K562 (cell line): ENCODE data around the gene MDK. TPM values are rescaled to one million over a fixed set of nuclear protein-coding genes. Genes with fewer than 3 reads are reported as not detected.

Experiments
- ATF7 ChIP-seq: fragments of 450-650 bp; IDR thresholded peaks from 2 replicates; pipeline ENCODE4 v1.7.1; 2014; ENCODE audit warnings: mild to moderate bottlenecking, moderate library complexity
- CCNT2 ChIP-seq: IDR thresholded peaks from 2 replicates; pipeline ENCODE4 v1.6.1; 2011; ENCODE audit warnings: borderline replicate concordance, low read depth, mild to moderate bottlenecking, moderate library complexity, mixed read lengths, low read length; ENCODE audit not compliant: insufficient read length; ENCODE audit errors: extremely low read depth
- DACH1 ChIP-seq: fragments of 450-650 bp; IDR thresholded peaks from 2 replicates; pipeline ENCODE4 v1.6.1; 2018; ENCODE audit not compliant: partially characterized antibody
- JUND ChIP-seq, 2 experiments: IDR thresholded peaks; 2 replicates in 1 of 2; 3 replicates in 1 of 2; pipeline ENCODE4 v1.6.1; 2011; ENCODE audit warnings: borderline replicate concordance in 2 of 2, low read depth in 2 of 2, low read length in 2 of 2, improper control_type of control experiment in 1 of 2, missing biosample characterization in 1 of 2, missing genetic modification characterization in 1 of 2, missing genetic modification reagents in 1 of 2
- RNF2 ChIP-seq: sonication (generic); IDR thresholded peaks from 2 replicates; pipeline ENCODE4 v1.6.1; 2016
- SMARCE1 ChIP-seq: fragments of 450-650 bp; IDR thresholded peaks from 2 replicates; pipeline ENCODE4 v1.7.1; 2016; ENCODE audit warnings: mild to moderate bottlenecking
- SRF ChIP-seq, 2 experiments: fragments of 250-450, 450-650 bp in 1 of 2; sonication (Bioruptor Pico) in 1 of 2; sonication (generic) in 1 of 2; formaldehyde crosslinking; IDR thresholded peaks; 2 replicates each; pipeline versions ENCODE4 v1.5.0 to v1.5.1; 2020 to 2022; ENCODE audit warnings: mild to moderate bottlenecking in 1 of 2, missing genetic modification reagents in 1 of 2
- TRIM24 ChIP-seq, 2 experiments: fragments of 450-650 bp; IDR thresholded peaks; 2 replicates each; pipeline ENCODE4 v1.6.1; 2016
- ZKSCAN1 ChIP-seq: fragments of 150-350 bp; IDR thresholded peaks from 2 replicates; pipeline ENCODE4 v1.6.1; 2016; ENCODE audit warnings: low read depth, low read length
- ZNF431 ChIP-seq: sonication (generic); formaldehyde crosslinking; IDR thresholded peaks from 2 replicates; pipeline ENCODE4 v1.8.0; 2022; ENCODE audit warnings: mild to moderate bottlenecking, missing genetic modification reagents
- ZNF445 ChIP-seq: fragments of 250-450 bp; sonication (Bioruptor Pico); IDR thresholded peaks from 2 replicates; pipeline ENCODE4 v1.4.0; 2020; ENCODE audit warnings: low read depth, mild to moderate bottlenecking, moderate library complexity
- ZNF583 ChIP-seq: fragments of 250-450 bp; sonication (Bioruptor Pico); IDR thresholded peaks from 2 replicates; pipeline ENCODE4 v1.4.0; 2020
- ZNF76 ChIP-seq: fragments of 250-450 bp; sonication (Bioruptor Pico); IDR thresholded peaks from 2 replicates; pipeline ENCODE4 v1.4.0; 2020; ENCODE audit warnings: mild to moderate bottlenecking, moderate library complexity, borderline replicate concordance
- polyA plus RNA-seq, 8 experiments: library from polyadenylated mRNA; depleted of rRNA in 4 of 8; stranded (reverse) in 5 of 8; unstranded in 3 of 8; fragments of >200 nt; fragmentation: Nextera tagmentation in 2 of 8; fragmentation: Illumina TruSeq in 1 of 8; extraction: Ambion mirVana in 2 of 8; extraction: Trizol in 1 of 8; gene quantifications; 2 replicates each; pipeline versions ENCODE4 v1.2.1 to v1.2.3, GENCODE V29; 2011 to 2014; ENCODE audit warnings: inconsistent platforms in 1 of 8, missing spikeins in 1 of 8
- total RNA-seq, 7 experiments: library from RNA; depleted of rRNA in 6 of 7; stranded (reverse); fragments of >200 nt in 6 of 7; fragmentation: Illumina TruSeq in 2 of 7; extraction: Trizol in 2 of 7; gene quantifications; 2 replicates each; pipeline versions ENCODE4 v1.2.1 to v1.2.3, GENCODE V29; 2011 to 2021; ENCODE audit warnings: low replicate concordance in 1 of 7
- TF ChIP-seq, protein P1 (sequence below): IDR thresholded peaks from 3 replicates; pipeline ENCODE4 v1.6.1; 2011; ENCODE audit warnings: borderline replicate concordance, mild to moderate bottlenecking, moderate library complexity; ENCODE audit not compliant: insufficient read length; ENCODE audit errors: extremely low read depth
- TF ChIP-seq, protein P2 (sequence below): fragments of 450-650 bp; IDR thresholded peaks from 2 replicates; pipeline ENCODE4 v1.6.1; 2017; ENCODE audit warnings: antibody characterized with exemption
- TF ChIP-seq, protein P3 (sequence below), 2 experiments: IDR thresholded peaks; 2 replicates each; pipeline ENCODE4 v1.6.1; 2011; ENCODE audit warnings: borderline replicate concordance in 1 of 2, control low read depth in 1 of 2, low read depth in 1 of 2, low read length in 1 of 2, mild to moderate bottlenecking in 1 of 2, mixed read lengths in 1 of 2, moderate library complexity in 1 of 2; ENCODE audit not compliant: insufficient read depth in 1 of 2, insufficient read length in 1 of 2, poor library complexity in 1 of 2, severe bottlenecking in 1 of 2; ENCODE audit errors: extremely low read depth in 1 of 2
- TF ChIP-seq, protein P4 (sequence below): IDR thresholded peaks from 2 replicates; pipeline ENCODE4 v1.6.1; 2011; ENCODE audit warnings: borderline replicate concordance, low read depth, mild to moderate bottlenecking, moderate library complexity, low read length; ENCODE audit not compliant: insufficient read depth, poor library complexity, severe bottlenecking
- TF ChIP-seq, protein P5 (sequence below): sonication (generic); formaldehyde crosslinking; IDR thresholded peaks from 2 replicates; pipeline ENCODE4 v1.9.0; 2022; ENCODE audit warnings: mild to moderate bottlenecking, missing genetic modification reagents

The MDK gene
- total and polyA plus RNA-seq, 9 of the 15 experiments (the other 6 are each of a cell fraction or from before 2014, with no cell fraction given) = 20.7 to 700 (median 350) TPM

DNA sequence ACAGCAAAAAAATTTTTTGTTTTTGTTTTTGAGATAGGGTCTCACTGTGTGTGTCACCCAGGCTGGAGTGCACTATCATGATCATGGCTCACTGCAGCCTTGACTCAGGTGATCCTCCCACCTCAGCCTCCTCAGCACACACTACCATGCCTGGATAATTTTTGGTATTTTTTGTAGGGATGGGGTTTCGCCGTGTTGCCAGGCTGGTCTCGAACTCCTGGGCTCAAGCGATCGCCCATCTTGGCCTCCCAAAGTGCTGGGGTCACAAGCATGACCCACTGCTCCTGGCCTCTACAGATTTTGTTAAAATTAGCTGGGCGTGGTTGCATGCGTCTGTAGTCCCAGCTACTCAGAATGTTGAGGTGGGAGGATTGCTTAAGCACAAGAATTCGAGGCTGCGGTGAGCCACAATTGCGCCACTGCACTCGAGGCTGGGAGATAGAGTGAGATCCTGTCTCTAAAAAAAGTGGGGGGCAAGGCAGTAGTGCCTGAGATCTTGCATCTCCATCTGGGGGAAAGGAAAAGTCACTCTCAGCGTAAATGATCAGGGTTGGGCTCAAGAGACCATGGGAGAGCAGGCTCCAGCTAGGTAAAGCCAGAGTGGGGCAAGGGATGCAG, 44.8 kb upstream of the MDK start (continued):
- TF ChIP-seq, protein P1, sequence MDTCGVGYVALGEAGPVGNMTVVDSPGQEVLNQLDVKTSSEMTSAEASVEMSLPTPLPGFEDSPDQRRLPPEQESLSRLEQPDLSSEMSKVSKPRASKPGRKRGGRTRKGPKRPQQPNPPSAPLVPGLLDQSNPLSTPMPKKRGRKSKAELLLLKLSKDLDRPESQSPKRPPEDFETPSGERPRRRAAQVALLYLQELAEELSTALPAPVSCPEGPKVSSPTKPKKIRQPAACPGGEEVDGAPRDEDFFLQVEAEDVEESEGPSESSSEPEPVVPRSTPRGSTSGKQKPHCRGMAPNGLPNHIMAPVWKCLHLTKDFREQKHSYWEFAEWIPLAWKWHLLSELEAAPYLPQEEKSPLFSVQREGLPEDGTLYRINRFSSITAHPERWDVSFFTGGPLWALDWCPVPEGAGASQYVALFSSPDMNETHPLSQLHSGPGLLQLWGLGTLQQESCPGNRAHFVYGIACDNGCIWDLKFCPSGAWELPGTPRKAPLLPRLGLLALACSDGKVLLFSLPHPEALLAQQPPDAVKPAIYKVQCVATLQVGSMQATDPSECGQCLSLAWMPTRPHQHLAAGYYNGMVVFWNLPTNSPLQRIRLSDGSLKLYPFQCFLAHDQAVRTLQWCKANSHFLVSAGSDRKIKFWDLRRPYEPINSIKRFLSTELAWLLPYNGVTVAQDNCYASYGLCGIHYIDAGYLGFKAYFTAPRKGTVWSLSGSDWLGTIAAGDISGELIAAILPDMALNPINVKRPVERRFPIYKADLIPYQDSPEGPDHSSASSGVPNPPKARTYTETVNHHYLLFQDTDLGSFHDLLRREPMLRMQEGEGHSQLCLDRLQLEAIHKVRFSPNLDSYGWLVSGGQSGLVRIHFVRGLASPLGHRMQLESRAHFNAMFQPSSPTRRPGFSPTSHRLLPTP = no peak
- TF ChIP-seq DACH1 = peak; percentile 9
- TF ChIP-seq ZNF76 (CRISPR knock-in tag) = no peak
- TF ChIP-seq SMARCE1 = peak; percentile 87; the same call in 1 of the 2 replicates
- TF ChIP-seq, protein P2, sequence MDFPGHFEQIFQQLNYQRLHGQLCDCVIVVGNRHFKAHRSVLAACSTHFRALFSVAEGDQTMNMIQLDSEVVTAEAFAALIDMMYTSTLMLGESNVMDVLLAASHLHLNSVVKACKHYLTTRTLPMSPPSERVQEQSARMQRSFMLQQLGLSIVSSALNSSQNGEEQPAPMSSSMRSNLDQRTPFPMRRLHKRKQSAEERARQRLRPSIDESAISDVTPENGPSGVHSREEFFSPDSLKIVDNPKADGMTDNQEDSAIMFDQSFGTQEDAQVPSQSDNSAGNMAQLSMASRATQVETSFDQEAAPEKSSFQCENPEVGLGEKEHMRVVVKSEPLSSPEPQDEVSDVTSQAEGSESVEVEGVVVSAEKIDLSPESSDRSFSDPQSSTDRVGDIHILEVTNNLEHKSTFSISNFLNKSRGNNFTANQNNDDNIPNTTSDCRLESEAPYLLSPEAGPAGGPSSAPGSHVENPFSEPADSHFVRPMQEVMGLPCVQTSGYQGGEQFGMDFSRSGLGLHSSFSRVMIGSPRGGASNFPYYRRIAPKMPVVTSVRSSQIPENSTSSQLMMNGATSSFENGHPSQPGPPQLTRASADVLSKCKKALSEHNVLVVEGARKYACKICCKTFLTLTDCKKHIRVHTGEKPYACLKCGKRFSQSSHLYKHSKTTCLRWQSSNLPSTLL = no peak
- TF ChIP-seq ZNF431 = no peak
- TF ChIP-seq, protein P3, sequence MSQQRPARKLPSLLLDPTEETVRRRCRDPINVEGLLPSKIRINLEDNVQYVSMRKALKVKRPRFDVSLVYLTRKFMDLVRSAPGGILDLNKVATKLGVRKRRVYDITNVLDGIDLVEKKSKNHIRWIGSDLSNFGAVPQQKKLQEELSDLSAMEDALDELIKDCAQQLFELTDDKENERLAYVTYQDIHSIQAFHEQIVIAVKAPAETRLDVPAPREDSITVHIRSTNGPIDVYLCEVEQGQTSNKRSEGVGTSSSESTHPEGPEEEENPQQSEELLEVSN (IDR thresholded peaks at IDR 0.05; ENCODE audit: borderline replicate concordance in 1 of 2, extremely low read depth in 1 of 2, insufficient read depth in 1 of 2, insufficient read length in 1 of 2, low read depth in 1 of 2, low read length in 1 of 2, poor library complexity in 1 of 2, severe bottlenecking in 1 of 2) = no peak
- TF ChIP-seq, protein P4, sequence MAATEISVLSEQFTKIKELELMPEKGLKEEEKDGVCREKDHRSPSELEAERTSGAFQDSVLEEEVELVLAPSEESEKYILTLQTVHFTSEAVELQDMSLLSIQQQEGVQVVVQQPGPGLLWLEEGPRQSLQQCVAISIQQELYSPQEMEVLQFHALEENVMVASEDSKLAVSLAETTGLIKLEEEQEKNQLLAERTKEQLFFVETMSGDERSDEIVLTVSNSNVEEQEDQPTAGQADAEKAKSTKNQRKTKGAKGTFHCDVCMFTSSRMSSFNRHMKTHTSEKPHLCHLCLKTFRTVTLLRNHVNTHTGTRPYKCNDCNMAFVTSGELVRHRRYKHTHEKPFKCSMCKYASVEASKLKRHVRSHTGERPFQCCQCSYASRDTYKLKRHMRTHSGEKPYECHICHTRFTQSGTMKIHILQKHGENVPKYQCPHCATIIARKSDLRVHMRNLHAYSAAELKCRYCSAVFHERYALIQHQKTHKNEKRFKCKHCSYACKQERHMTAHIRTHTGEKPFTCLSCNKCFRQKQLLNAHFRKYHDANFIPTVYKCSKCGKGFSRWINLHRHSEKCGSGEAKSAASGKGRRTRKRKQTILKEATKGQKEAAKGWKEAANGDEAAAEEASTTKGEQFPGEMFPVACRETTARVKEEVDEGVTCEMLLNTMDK = no peak
- TF ChIP-seq, protein P5, sequence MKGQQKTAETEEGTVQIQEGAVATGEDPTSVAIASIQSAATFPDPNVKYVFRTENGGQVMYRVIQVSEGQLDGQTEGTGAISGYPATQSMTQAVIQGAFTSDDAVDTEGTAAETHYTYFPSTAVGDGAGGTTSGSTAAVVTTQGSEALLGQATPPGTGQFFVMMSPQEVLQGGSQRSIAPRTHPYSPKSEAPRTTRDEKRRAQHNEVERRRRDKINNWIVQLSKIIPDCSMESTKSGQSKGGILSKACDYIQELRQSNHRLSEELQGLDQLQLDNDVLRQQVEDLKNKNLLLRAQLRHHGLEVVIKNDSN = no peak
- 0 out of 2 replicates have a peak, but pooled peaks have one; percentile 43 for TF ChIP-seq ATF7
- peak; percentile 36 for TF ChIP-seq CCNT2
- peak in 1 of 2 experiments; percentile 72; a peak in 1 of 4 replicates for TF ChIP-seq TRIM24 (IDR thresholded peaks at IDR 0.05)
- no peak for TF ChIP-seq ZKSCAN1
- TF ChIP-seq ZNF583 (CRISPR knock-in tag) = no peak
- peak; percentile 92 for TF ChIP-seq RNF2
- TF ChIP-seq SRF (CRISPR knock-in tag; IDR thresholded peaks at IDR 0.05) = no peak
- no peak for TF ChIP-seq ZNF445 (CRISPR knock-in tag)
- 0 out of 2 replicates have a peak, but pooled peaks have one; percentile 57 for TF ChIP-seq JUND (IDR thresholded peaks at IDR 0.05; ENCODE audit: borderline replicate concordance, low read depth, low read length)
- no peak for TF ChIP-seq JUND (tag; IDR thresholded peaks at IDR 0.05; ENCODE audit: borderline replicate concordance, low read depth, low read length)
